Stimulated activated CD8-positive, alpha-beta memory T cell treated with anti-CD3 and anti-CD28 coated beads, Interleukin-12 subunit alpha, Interleukin-12 subunit beta, amount 100 ng/mL, for 1 hour (primary cell): ENCODE measurements around the gene DAPK2.
"Not testable (repeated sequence)": the region's sequence is repeated elsewhere in the genome, so short reads cannot be mapped to it uniquely, and the experiment has no call there.

ENCODE experiments used
- DNase-seq: peaks from one replicate; pipeline ENCODE4 v3.0.0-alpha.2; 2020; ENCODE audit warnings: low read depth

Gene DAPK2

DNA sequence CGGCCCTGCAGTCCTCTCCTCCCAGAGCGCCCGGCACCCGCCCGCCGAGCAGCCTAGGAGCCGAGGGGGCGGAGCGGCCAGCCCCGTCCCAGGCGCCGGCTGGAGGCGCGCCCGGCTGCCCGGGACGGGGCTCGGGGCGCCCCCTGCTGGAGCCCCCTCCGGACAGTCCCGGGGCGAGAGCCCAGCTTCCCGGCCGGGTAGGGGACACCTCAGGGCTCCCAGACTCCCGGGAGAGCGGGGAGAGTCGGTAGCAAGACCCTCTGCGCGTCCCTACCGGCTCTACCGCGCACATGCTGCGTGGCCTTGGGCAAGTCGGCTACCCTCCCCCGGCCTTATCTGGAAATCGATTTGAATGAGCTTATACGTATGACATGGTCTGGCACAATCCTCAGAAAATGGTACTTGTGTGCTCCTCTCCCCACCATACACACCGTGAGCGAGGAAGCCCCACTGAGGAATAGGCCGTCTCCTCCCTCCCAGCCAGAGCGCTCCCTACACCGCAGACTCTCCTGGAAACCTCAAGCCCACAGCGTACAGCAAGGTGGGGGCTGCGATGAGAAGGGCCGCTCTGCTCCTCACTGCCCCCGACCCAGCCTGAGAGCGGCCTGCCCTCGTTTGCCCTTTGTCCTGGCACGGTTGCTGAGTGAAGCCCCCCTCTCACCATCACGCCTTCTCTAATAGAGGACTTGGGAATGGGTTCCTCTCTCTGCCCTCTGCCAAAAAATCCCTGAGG is at the start of gene DAPK2:
DAPK2 (minus strand) TSS at position 65 of the 733 bp plus-strand sequence. CDS start 6,224 bp downstream, outside the sequence.
- DNase-seq = peak; percentile 50

DNA sequence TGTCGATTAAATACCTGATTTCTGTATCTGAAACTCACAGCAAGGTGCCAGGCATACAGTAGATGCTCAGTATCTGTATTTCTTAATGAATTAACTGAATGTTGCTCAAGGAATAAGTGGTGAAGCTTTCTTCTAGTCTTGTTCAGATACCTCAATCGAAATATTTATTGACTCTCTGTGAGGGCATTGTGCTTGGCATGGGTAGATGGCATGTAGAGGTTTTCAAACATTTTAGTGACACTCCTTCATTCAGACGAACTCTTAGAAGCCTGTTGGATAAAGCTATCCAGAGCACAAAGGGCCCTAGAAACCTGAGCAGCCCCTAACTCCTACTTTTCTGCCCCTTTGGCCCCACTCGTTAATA is 49.1 kb upstream of the DAPK2 start:
- no peak for DNase-seq

DNA sequence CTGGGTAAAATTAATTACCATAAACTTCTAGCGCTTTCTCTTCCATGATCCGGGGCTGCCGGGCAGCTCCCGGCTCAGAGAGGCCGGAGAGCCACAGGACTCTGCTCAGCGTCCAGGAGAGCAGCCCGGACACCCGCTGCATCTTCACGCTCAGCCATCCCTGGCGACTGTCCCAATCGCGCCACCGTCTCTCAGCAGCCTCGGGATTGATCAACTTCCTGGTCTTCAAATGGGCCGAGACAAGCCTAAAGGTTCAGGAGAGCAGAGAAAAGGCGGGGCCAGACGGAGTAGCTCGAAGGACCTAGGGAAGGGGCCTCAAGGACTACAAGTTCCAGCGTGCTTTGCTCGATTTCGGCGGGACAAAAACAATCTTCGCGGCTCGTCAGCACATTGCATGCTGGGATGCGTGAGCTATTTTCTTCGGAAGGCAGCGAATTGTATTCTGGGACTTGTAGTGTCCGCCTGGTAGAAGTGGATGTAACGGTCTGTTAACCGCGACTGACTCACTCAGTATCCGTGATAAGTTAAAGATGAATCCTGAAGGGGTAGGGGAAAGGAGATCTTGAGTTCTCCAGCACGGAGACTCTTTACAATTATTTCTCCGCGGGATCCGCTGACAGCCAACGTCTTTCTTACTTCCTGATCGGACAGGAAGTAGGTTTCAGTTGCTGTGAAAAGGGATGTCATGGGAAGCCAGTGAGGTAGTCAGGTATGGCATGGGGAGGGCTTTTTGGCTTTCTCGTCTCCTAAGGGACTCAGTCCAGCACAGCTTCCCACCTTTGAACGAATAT is 47.5 kb upstream of the DAPK2 start, which contains the start of gene CIAO2A:
CIAO2A (minus strand) TSS at position 212 of the 791 bp plus-strand sequence; CDS start at position 142, 70 bp downstream.
- DNase-seq = peak; percentile 87

DNA sequence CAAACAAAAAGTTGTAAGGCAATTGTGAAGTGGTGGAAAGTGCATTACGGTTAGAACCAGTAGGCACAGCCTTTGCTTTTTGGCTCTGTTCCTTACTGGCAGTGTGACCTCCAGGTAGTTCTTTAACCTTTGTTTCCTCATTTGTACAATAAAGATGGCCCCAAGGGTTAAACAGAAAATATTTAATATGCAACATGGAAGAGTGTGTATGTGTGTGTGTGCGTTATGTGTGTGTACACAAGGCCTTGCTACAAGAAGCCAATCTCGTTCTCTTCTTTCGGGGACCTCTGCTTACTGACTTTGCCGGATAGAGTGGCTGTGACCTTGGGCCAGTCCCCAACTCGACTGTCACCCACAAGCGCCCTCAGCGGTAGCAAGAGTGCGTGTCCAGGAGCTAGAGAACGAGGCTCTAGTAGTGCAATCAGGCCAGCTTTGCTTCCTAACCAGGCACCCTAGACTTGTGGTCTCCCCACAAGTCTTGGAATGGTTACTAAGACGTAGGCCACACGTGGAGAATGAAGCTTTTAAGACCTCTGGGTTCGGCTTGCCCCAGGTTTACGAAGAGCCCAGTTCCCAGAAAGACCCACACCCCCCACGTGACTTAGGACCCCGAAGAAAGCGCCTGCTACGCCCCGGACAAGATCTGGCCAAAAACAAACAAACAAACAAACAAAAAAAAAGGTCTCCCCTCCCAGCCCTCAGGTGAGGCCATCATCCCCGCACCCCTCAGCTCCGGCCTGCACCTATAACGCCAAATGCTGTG is 46.8 kb upstream of the DAPK2 start:
- no peak for DNase-seq

DNA sequence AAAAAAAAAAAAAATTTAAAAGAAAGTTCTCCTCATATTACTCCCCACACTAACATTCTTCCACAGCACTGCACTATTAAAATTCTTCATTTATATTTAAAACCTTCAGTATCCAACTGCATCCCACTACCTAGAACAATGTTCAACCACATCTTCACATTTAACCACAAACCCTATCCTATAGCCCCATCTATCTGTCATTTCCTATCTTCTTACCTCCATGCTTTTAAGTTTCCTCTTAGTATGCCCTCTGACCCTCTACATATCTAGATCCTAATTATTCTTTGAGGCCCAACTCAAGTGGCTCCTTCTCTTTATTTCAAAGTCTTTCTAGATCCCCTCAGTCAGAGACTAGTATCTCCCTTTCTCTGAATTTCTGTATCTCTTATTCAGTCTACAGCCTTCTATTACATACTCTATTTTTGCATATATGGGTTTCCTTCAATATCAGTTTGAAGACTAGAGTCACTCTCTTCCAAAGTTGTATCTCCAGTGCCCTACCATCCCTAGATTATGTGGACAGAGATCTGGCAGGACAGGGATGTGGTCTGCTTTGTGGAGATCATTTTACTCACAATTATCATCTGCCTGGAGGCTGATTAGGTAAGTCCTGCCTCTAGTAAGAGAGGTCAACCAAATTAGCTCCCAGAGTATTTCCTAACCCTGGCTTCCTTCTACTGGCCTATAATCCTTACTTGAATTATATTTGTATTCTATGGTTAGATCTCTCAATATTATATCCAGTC is 46.0 kb upstream of the DAPK2 start:
- no peak for DNase-seq

DNA sequence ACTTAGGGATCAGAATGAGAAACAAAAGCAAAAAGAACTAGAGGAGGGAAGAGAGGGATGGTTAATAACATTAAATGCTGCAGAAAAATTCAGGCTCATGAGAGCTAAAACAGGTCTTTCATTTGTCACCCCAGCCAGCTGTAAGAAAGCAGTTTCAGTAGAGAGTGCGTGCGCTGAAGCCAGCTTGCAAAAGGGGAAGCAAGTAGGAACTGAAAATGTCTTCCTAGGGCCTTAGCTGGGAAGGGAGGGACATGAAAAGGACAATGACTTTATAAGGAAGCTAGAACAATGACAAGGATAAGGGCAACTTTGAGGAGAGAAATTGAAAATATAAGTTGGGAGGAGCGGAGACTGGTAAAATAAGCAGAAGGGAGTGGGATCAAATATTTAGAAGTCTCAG is 44.2 kb upstream of the DAPK2 start:
- DNase-seq = no peak

DNA sequence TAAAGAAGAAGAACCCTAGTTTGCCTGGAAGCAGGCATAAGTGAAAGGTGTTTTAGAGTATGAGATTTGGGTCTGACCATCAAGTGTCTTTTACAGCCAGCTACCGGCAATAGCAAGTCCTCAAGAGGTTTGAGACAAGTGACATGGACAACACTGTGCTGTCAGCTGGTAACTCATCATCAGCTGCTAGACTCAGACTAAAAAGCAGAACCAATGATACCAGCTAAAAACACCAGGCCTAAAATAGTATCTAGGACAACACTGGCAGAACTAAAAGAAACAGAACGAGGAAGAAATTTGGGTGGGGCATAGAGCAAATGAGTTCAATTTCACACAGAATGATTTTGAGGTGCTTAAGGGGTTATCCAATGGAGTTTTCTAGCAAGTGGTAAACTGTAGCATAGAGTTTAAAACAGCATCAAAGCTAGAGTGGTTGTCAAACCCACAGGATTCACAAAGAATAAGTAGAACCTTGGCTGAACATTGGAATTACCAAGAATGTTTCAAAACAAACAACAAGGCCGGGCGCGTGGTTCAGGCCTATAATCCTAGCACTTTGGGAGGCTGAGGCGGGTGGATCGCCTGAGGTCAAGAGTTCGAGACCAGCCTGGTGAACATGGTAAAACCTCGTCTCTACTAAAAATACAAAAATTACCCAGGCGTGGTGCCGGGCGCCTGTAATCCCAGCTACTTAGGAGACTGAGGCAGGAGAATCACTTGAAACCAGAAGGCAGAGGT is 43.4 kb upstream of the DAPK2 start:
- no peak for DNase-seq

DNA sequence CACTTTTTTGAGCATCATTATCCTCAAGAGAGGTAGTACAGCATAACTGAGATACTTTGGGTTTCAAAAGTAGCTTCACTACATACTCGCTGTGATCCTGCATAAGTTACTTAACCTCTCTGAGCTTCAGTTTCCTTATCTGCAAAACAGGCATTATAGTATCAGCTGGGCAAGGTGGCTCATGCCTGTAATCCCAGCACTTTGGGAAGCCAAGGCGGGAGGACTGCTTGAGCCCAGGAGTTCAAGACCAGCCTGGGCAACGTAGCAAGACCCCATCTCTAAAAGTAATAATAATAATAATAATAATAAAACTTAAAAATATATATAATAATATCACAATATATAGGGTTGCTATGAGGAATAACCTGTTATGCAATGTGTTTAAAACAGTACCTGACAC is 36.5 kb upstream of the DAPK2 start:
- no peak for DNase-seq

DNA sequence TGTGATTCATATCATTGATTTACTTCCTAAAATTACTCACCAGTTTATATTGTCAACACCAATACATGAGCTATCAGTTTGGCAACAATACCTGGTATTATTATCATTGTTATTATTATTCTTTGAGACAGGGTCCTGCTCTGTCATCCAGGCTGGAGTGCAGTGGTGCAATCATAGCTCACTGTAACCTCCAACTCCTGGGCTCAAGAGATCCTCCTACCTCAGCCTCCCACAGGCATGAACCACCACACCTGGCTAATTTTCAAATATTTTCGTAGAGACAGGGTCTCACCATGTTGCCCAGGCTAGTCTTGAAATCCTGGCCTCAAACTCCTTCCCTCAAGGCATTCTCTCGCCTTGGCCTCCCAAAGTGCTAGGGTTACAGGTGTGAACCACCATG is 27.2 kb upstream of the DAPK2 start:
- not testable (repeated sequence) for DNase-seq

DNA sequence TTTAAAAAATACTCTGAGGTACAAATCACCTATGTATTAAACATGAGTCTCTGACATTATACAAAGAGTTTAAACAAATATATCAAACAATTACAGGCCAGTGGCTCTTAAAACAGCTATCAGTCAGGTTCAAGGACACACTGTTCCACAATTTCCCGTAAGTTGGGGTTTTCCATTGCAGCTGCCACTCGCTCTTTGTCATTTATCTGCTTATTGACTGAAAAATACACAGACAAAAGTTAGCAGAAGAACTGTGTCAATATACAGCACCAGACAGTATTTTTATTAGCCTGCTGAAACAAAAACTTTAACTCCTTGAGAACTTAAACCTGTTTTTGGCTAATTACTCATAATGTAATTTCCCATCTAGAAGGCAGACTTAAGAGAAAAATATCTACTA is 26.5 kb upstream of the DAPK2 start:
- DNase-seq = no peak

DNA sequence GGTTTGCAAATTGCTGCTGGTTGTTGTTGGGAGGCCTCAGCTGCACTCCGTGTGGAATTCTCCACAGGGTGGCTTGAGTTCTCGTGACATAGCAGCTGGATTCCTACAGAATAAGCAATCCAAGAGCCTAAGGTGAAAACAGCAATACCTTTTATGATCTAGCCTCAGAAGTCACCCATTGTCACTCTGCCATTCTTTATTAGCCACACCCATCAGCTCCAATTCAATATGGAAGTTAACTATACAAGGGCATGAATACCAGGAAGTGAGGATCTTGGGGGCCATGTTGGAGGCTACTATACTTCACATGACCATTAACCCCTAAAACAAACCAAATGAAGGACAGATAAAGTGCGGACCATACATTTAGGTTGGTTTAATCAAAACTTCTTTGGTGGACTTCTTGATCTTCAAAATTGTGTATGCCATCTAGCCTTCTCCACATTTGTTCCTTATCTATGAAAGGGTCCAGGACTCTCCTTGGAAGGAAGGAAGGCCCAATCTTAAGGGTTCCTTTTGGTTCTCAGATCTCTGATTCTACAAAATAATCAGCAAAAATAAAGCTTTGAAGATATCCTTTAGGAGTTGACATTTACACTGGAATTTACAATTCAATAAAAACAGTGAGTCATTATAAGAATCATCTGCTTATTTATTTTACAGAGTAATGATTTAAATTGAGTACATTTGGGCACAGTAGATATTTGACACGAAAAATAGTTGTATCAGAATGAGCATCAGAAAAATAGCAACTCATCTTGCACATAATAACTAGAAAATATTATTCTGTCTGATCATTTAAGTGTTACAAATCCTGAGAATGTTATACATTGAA is 25.9 kb upstream of the DAPK2 start:
- DNase-seq = no peak

DNA sequence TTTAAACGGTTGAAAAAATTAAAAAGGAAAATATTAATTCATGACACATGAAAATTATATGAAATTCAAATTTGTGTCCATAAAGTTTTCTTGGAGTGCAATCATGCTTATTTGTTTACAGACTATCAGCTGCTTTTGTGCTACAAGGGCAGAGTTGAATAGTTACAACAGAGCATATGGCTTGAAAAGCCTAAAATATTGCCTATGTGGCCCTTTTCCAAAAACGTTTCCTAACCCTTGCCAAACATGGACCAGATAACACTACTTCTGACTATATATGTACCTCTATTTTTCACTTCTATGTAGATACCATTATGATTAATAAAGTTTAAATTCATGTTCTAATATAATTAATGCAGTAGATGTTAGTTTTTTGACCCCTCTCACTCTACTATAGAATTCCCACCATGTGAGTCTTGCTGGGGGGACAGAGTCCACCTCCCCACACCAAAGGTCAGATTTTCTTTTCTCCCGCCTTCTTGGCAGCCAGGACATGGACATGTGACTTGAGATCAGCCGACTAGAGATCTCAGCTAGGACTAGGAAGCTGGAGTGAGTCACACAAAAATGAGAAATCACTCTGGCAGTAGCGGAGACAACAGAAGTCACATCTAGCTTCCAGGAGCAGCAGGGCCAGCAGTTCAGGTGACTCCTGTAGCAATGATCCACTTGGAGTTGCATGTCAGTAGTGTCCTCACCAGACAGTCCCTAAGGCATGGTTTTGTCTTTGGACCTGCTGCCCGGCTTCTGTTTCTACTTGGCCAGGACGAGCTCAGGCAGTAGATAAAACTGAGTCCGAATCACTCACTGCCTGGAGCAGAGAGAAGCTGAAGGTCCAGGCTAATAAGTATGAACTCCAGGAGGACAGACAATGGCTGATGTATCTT is 24.9 kb upstream of the DAPK2 start:
- DNase-seq = no peak

DNA sequence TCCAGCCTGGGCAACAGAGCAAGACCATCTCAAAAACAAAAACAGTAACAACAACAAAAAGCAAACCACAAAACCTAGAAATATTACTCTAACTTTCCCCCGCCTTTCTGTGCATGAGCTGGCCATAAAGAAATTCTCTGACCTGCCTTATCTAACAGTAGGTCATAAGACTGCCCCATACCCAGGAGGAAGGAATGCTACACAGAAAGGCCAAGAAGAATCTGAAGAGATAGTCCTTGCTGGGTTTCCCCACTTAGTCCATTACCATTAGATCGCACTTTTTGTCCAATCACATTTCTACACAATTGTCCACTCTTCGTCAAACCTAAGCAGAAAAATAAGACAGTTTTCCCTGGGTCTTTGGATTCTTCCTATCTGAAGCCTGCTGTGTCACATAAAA is 23.8 kb upstream of the DAPK2 start:
- DNase-seq = no peak

DNA sequence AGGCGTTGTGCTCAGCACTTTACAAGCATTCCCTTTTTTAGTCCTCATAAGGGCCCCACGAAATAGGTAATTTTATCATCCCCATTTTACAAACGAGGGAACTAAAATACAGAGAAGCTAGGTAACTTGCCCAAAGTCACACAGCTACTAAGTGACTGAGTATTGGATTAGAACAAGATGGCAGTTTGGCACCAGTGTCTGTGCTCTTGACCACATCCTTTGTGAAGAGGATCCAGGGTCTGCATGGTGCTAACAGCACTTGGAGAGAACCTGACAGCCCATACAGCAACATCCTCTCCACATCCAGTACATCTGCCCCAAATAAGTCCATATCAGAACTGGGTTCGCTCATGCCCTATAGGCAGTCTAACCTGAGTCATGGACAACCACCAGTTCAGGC is 21.8 kb upstream of the DAPK2 start:
- DNase-seq = no peak

DNA sequence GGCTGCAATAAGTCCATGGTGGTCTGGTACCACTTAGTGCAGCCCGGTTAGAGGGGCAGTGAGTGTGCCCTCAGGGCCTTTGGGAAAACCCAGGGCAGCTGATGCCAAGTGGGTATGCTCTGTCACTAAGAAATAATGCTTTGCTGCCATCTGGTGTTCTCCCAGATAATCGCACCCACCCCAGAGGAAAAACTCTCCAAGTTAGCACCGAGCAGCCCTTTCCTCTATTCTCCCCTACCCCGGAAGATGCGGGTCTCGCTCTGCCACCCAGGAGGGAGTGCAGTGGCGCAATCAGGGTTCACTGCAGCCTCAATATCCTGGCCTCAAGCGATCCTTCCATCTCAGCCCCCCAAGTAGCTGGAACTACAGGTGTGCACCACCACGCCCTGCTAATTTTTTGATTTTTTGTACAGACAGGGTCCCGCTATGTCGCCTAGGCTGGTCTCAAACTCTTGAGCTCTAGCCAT is 21.3 kb upstream of the DAPK2 start:
- DNase-seq = peak; percentile 49

DNA sequence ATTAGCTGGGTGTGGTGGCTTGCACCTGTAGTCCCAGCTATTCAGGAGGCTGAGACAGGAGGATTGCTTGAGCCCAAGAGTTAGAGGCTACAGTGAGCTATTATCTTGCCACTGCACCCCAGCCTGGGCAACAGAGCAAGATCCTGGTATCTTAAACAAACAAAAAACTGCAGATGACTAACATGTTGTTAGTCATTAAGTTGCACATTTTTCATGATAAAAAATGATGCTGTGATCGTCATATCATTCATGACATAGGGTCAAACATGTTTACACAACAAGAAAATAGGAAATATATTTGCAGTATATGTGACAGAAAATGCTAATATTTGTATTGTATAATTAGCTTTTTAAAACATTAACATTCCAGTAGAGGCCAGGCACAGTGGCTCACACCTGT is 20.2 kb upstream of the DAPK2 start:
- DNase-seq = no peak

DNA sequence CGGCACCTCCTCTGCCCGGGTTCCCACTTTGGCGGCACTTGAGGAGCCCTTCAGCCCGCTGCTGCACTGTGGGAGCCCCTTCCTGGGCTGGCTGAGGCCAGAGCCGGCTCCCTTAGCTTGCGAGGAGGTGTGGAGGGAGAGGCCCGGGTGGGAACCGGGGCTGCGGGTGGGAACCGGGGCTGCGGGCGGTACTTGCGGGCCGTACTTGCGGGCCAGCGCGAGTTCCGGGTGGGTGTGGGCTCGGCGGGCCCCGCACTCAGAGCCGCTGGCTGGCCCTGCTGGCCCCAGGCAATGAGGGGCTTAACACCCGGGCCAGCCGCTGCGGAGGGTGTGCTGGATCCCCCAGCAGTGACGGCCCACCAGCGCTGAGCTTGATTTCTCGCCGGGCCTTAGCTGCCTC is 14.4 kb upstream of the DAPK2 start:
- no peak for DNase-seq

DNA sequence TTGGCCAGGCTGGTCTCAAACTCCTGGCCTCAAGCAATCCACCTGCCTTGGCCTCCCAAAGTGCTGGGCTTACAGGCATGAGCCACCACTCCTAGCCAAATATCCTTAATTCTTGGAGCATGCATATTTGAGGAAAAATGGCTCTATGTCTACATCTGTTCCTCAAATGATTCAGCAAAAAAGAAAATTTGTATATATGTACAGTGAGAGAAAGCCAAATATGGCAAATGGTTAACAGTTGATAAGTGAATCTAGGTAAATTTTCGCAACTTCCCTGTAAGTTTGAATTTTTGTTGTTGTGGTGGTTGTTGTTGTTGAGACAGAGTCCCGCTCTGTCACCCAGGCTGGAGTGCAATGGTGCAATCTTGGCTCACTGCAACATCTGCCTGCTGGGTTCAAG is 12.8 kb upstream of the DAPK2 start:
- not testable (repeated sequence) for DNase-seq

DNA sequence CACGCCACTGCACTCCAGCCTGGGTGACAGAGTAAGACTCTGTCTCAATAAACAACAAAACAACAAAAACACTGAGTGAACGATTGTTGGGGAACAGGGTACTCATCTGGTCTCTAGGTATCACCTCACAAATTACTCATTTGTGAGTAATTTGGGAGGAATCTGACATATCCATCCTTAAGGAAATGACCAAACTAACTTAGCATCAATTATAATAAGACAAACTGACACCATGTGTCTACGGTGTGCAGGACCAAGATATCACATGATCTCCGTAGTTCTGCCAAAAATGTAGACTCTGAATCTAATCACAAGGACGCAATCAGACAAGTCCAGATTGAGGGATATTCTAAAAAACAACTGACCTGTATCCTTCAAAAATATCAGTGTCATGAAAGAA is 12.0 kb upstream of the DAPK2 start:
- DNase-seq = no peak
